Stimulated activated CD4-positive, alpha-beta T cell treated with anti-CD3 and anti-CD28 coated beads, Interleukin-12 subunit alpha, Interleukin-12 subunit beta, amount 100 ng/mL, for 24 hours (primary cell): ENCODE data around the gene LIN7B.
"Not testable (repeated sequence)": the region's sequence is repeated elsewhere in the genome, so short reads cannot be mapped to it uniquely, and the experiment has no call there.

ENCODE experiments used
- DNase-seq, 2 experiments: peaks; one replicate each; pipeline ENCODE4 v3.0.0-alpha.2; 2020; ENCODE audit warnings: low read depth in 2 of 2

LIN7B gene

GRCh38 chr19:49113762-49114629, at the start of gene LIN7B:
Gene LIN7B (plus strand): TSS chr19:49114370. CDS start chr19:49114405, 35 bp downstream.
- DNase-seq = peak in 1 of 2 experiments; percentile 52

- no peak for DNase-seq
Measured at GRCh38 chr19:49064768-49065611, 49.2 kb upstream of the LIN7B start, which contains the start of gene NTF4. Gene NTF4 (minus strand): TSS chr19:49064818. CDS start chr19:49061997, 2,821 bp downstream.

- no peak for DNase-seq
Measured at GRCh38 chr19:49065905-49066512, 48.2 kb upstream of the LIN7B start.

GRCh38 chr19:49067554-49067953, 46.6 kb upstream of the LIN7B start:
- no peak for DNase-seq

GRCh38 chr19:49069026-49069425, 45.1 kb upstream of the LIN7B start:
- no peak for DNase-seq

GRCh38 chr19:49070416-49070815, 43.8 kb upstream of the LIN7B start:
- no peak for DNase-seq

GRCh38 chr19:49071860-49072547, 42.2 kb upstream of the LIN7B start:
- DNase-seq = peak in 1 of 2 experiments; percentile 26

- DNase-seq = no peak
Measured at GRCh38 chr19:49073514-49074378, 40.4 kb upstream of the LIN7B start.

GRCh38 chr19:49074869-49075268, 39.3 kb upstream of the LIN7B start:
- DNase-seq = not testable (repeated sequence)

- no peak for DNase-seq
Measured at GRCh38 chr19:49080392-49080791, 33.8 kb upstream of the LIN7B start.

GRCh38 chr19:49081273-49081672, 32.9 kb upstream of the LIN7B start:
- DNase-seq = no peak

- DNase-seq = no peak
Measured at GRCh38 chr19:49084206-49085019, 29.8 kb upstream of the LIN7B start.

- peak; percentile 97 to 98 for DNase-seq
Measured at GRCh38 chr19:49085020-49085867, 28.9 kb upstream of the LIN7B start, which contains the start of gene SNRNP70. Gene SNRNP70 (plus strand): TSS chr19:49085451. CDS start chr19:49086415, 964 bp downstream.

- no peak for DNase-seq
Measured at GRCh38 chr19:49085868-49086232, 28.3 kb upstream of the LIN7B start.

GRCh38 chr19:49086296-49086695, 27.9 kb upstream of the LIN7B start:
- no peak for DNase-seq

- no peak for DNase-seq
Measured at GRCh38 chr19:49091391-49092038, 22.7 kb upstream of the LIN7B start.

- no peak for DNase-seq
Measured at GRCh38 chr19:49092686-49093085, 21.5 kb upstream of the LIN7B start.
